GM19023 (cell line): ENCODE results near the gene IL6ST.
A peak's percentile ranks its signal among the peaks of the same experiment; 100 is the strongest.
"Not testable (repeated sequence)": the region's sequence is repeated elsewhere in the genome, so short reads cannot be mapped to it uniquely, and the experiment has no call there.

Experiments
- ATAC-seq: cut with Tn5 transposase; IDR thresholded peaks from one replicate; pipeline ENCODE4 v1.9.1; 2021; ENCODE audit warnings: mild to moderate bottlenecking, moderate library complexity; ENCODE audit not compliant: unreplicated experiment

The IL6ST gene

GRCh38 chr5:56006094-56006493 lies 11.3 kb upstream of the IL6ST start:
- no peak for ATAC-seq

GRCh38 chr5:56004874-56005273 lies 10.1 kb upstream of the IL6ST start:
- no peak for ATAC-seq

GRCh38 chr5:56003679-56004078 lies 8.9 kb upstream of the IL6ST start:
- ATAC-seq: no peak

- no peak for ATAC-seq
These were observed 8.4 kb upstream of the IL6ST start for GRCh38 chr5:56003179-56003578.

GRCh38 chr5:56002303-56002702 lies 7.5 kb upstream of the IL6ST start:
- no peak for ATAC-seq

- ATAC-seq: not testable (repeated sequence)
These were observed 5.5 kb upstream of the IL6ST start for GRCh38 chr5:56000221-56000620.

GRCh38 chr5:55998966-55999365 lies 4.2 kb upstream of the IL6ST start:
- no peak for ATAC-seq

GRCh38 chr5:55997742-55998351 lies 3.1 kb upstream of the IL6ST start:
- ATAC-seq: no peak

GRCh38 chr5:55994998-55995914 lies 493 bp upstream of the IL6ST start:
- ATAC-seq: peak; percentile 98

- no peak for ATAC-seq
These were observed 850 bp downstream of the IL6ST start for GRCh38 chr5:55993731-55994494.

- no peak for ATAC-seq
These were observed 1.8 kb downstream of the IL6ST start for GRCh38 chr5:55993013-55993412.

- ATAC-seq: no peak
These were observed 2.8 kb downstream of the IL6ST start for GRCh38 chr5:55991768-55992486.

- not testable (repeated sequence) for ATAC-seq
These were observed 3.9 kb downstream of the IL6ST start for GRCh38 chr5:55990895-55991294.

GRCh38 chr5:55989860-55990259 lies 4.9 kb downstream of the IL6ST start:
- no peak for ATAC-seq

- no peak for ATAC-seq
These were observed 5.7 kb downstream of the IL6ST start for GRCh38 chr5:55988979-55989638.

- ATAC-seq: not testable (repeated sequence)
These were observed 6.3 kb downstream of the IL6ST start for GRCh38 chr5:55988428-55988827.

GRCh38 chr5:55986931-55987330 lies 7.8 kb downstream of the IL6ST start:
- ATAC-seq: no peak

GRCh38 chr5:55985181-55985580 lies 9.6 kb downstream of the IL6ST start:
- no peak for ATAC-seq

GRCh38 chr5:55983986-55984385 lies 10.8 kb downstream of the IL6ST start:
- ATAC-seq: no peak

GRCh38 chr5:55982957-55983381 lies 11.8 kb downstream of the IL6ST start:
- no peak for ATAC-seq
